ENCODE data around the gene IGF1R.

The IGF1R gene

DNA sequence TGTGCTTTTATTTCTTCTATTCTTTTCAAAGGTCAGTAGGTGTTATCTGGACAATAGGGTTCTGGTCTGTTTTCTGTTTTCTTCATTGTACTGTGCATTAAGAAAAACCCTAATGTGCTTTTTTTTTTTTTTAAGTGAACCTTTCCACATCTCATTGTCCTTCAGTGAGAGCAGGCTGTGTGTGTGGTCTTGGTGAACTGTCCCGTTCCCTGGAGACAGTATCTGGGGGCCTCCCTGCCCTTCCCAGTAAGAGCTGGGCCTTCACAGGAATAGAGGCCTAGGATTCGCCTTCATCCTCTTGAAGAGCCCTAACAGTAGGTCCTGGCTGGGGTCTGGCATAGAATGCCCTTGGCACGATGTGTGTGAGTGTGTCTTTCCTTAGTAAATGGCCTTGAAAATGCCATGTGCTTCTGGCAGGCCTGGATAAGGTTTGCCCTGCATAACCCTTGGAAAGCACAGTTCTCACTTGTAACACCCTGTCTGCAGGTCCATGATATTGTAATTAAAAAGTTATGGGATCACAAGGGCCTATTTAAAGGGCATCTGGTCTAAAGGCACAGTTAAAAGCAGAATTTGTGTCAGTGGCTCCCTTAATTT is 81.2 kb downstream of the IGF1R start:
- TF ChIP-seq EZH2phosphoT487 (conservative IDR thresholded peaks at IDR 0.05; ENCODE audit: low read length) = no peak
- TF ChIP-seq, protein P1, sequence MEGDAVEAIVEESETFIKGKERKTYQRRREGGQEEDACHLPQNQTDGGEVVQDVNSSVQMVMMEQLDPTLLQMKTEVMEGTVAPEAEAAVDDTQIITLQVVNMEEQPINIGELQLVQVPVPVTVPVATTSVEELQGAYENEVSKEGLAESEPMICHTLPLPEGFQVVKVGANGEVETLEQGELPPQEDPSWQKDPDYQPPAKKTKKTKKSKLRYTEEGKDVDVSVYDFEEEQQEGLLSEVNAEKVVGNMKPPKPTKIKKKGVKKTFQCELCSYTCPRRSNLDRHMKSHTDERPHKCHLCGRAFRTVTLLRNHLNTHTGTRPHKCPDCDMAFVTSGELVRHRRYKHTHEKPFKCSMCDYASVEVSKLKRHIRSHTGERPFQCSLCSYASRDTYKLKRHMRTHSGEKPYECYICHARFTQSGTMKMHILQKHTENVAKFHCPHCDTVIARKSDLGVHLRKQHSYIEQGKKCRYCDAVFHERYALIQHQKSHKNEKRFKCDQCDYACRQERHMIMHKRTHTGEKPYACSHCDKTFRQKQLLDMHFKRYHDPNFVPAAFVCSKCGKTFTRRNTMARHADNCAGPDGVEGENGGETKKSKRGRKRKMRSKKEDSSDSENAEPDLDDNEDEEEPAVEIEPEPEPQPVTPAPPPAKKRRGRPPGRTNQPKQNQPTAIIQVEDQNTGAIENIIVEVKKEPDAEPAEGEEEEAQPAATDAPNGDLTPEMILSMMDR (IDR thresholded peaks at IDR 0.05; ENCODE audit: insufficient read depth, low read length, poor library complexity, severe bottlenecking) = no peak
- Histone ChIP-seq H3K9ac (ENCODE audit: low read length) (no peak overlapping the region), H3F3A (ENCODE audit: insufficient read depth) (no peaks in the 10 kb centered on the region), H3K4me3 (ENCODE audit: insufficient read depth, low read length, poor library complexity, severe bottlenecking) (no peak overlapping the region), H2AFZ (ENCODE audit: low read depth, low read length, severe bottlenecking) (no peak overlapping the region), H3K4me2 (ENCODE audit: low read depth, low read length, poor library complexity, severe bottlenecking) (no peak overlapping the region), H3K36me3 (ENCODE audit: low read length) (no peaks in the 10 kb centered on the region), H3K27ac (ENCODE audit: low read depth, low read length) (no peak overlapping the region), H4K20me1 (ENCODE audit: low read depth, low read length) (no peaks in the 10 kb centered on the region), H3K9me3 (ENCODE audit: insufficient read depth, low read length) (no peaks in the 10 kb centered on the region), H3K9me2 (replicated peaks; ENCODE audit: insufficient read depth, low read length) (no peaks in the 10 kb centered on the region), H3K27me3 (ENCODE audit: low read length) (no peaks in the 10 kb centered on the region), H3K79me2 (ENCODE audit: insufficient read depth, low read length) (no peaks in the 10 kb centered on the region)

DNA sequence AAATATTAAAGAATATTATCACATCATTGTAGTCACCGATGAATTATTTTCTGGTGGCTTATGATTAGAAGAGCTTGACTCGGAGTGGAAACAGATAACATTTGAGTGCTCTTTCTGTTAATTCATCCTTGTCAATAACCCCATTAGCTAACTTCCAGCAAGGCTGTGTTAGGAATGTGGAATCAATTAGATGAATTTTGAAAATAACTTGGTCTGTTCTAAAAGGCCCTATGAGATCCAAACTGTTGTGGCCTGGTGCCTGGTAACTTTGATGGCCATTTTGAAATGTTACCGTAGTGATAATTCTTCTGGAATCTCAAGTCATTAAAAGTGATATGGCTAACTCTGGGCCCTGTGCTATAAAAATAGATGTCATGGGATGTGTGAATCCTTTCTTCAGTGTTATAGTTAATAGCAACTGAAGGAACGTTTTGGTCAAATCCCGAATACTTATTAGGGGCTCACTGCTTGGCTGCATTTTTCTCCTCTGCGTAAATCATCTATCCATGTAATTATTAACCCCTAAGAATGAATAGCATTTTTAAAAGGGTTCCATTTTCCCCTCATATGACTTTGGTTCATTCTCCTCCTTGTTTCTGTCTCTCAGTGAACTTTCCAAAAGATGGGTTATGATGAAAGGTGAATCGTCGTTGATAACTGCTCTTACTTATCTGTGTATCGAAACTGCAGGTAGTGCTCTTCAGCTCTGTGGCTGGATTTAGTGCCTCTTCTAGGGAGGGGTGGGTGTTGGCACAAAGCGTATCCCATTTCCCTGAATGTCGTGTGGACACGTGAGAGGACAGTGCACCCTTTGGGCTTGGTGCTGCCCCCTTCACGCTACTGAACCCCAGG is 82.7 kb downstream of the IGF1R start:
- no peak overlapping the region for H3K4me2 ChIP-seq (ENCODE audit: low read depth, low read length, poor library complexity, severe bottlenecking)
- no peaks in the 10 kb centered on the region for H3K79me2 ChIP-seq (ENCODE audit: insufficient read depth, low read length)
- no peak overlapping the region for H3K4me3 ChIP-seq (ENCODE audit: insufficient read depth, low read length, poor library complexity, severe bottlenecking)
- TF ChIP-seq EZH2phosphoT487 (conservative IDR thresholded peaks at IDR 0.05; ENCODE audit: low read length) = no peak
- H3K9me3 ChIP-seq (ENCODE audit: insufficient read depth, low read length) = no peaks in the 10 kb centered on the region
- H3K9me2 ChIP-seq (replicated peaks; ENCODE audit: insufficient read depth, low read length) = no peaks in the 10 kb centered on the region
- no peaks in the 10 kb centered on the region for H3F3A ChIP-seq (ENCODE audit: insufficient read depth)
- H3K9ac ChIP-seq (ENCODE audit: low read length) = no peak overlapping the region
- H2AFZ ChIP-seq (ENCODE audit: low read depth, low read length, severe bottlenecking) = no peak overlapping the region
- H3K36me3 ChIP-seq (ENCODE audit: low read length) = no peaks in the 10 kb centered on the region
- H3K27ac ChIP-seq (ENCODE audit: low read depth, low read length) = no peak overlapping the region
- no peaks in the 10 kb centered on the region for H3K27me3 ChIP-seq (ENCODE audit: low read length)
- H4K20me1 ChIP-seq (ENCODE audit: low read depth, low read length) = no peaks in the 10 kb centered on the region

DNA sequence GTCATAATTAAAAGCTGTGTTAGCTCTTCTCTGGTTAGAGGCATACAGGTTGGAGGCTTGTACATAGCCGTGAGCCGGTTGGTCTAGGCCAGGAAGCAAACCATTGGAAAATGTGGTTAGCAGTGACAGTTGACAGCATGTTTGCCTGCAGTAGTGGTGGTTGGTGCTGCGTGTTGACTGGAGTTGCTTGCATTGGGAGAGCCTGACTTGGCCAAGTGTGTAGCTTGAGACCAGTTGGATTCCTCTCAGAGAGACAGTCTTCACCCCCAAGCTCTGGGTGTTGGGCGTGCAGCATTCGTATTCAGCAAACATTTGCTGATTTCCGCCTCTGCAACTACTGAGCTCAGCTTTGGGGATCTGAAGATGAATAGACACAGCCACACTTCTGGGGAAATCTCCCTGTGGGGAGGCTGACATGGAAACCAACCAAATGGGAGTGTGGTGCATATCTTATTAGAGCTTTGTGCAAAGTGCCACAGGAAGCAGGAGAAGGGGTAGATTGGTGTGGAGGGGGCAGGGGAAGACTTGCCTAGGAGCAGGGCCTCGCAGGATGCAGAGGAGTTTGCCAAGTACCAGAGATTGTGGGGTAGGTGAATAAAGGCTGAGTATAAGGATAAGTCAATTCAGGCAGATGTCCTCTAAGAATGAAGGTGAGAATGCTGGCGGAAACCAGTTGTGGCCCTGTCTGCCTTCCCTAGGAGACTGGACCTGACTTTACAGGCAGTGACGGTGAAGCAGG is 83.5 kb downstream of the IGF1R start:
- Histone ChIP-seq H3F3A (ENCODE audit: insufficient read depth) (no peaks in the 10 kb centered on the region), H2AFZ (ENCODE audit: low read depth, low read length, severe bottlenecking) (no peak overlapping the region), H3K27me3 (ENCODE audit: low read length) (no peaks in the 10 kb centered on the region), H3K9ac (ENCODE audit: low read length) (no peak overlapping the region), H3K79me2 (ENCODE audit: insufficient read depth, low read length) (no peaks in the 10 kb centered on the region), H3K9me2 (replicated peaks; ENCODE audit: insufficient read depth, low read length) (no peaks in the 10 kb centered on the region), H3K9me3 (ENCODE audit: insufficient read depth, low read length) (no peaks in the 10 kb centered on the region), H4K20me1 (ENCODE audit: low read depth, low read length) (no peaks in the 10 kb centered on the region), H3K4me3 (ENCODE audit: insufficient read depth, low read length, poor library complexity, severe bottlenecking) (no peak overlapping the region), H3K36me3 (ENCODE audit: low read length) (no peaks in the 10 kb centered on the region), H3K4me2 (ENCODE audit: low read depth, low read length, poor library complexity, severe bottlenecking) (no peak overlapping the region), H3K27ac (ENCODE audit: low read depth, low read length) (no peak overlapping the region)
- TF ChIP-seq, protein P1 (IDR thresholded peaks at IDR 0.05; ENCODE audit: insufficient read depth, low read length, poor library complexity, severe bottlenecking) = no peak
